ENCODE measurements around the gene SIGMAR1. TPM values are rescaled to one million over a fixed set of nuclear protein-coding genes. Genes with fewer than 3 reads are reported as not detected.
A peak's percentile ranks its signal among the peaks of the same experiment; 100 is the strongest.

SIGMAR1 gene
- total RNA-seq, 1 experiment from 2014 or later, result 108 TPM

DNA sequence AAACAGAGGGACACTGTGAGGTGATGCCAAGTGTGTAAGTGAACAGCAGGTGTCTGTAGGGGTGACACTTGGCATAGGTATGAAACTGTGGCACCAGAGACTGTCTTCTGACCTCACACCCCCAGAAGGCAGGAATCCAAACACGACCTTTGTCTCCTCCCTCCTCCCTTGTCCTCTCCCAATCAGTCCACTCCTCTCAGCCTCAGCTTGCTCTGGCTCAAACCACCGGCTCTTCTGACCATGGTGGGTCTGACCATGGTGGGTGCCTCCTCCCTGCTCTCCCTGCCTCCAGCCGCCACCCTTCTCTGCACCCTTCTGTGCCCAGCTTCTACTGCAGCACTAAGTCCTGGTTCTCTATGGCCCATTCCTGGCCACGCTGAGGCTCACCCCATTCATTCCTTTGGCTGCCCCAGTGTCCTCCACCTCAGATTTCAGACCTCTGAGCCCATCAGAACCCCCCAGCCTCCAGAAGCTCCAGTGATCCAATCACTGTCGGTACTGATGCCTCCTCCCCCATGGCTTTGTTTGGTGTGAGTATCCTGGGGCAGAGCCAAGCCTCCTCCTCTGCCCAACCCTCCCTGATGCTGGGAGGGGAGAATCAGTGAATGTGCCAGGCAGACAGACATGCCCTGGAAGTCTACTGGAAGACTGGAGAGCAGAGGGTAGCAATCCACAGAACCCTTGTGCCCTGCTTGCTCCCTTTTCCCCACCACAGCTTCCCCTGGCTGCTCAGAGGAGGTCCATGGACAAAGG, 7.0 kb downstream of the SIGMAR1 start:
- no peak for DNase-seq (ENCODE audit: low read depth)

- no peak for DNase-seq (ENCODE audit: low read depth)
Measured at GRCh38 chr9:34629491-34629808, 8.1 kb downstream of the SIGMAR1 start.

DNA sequence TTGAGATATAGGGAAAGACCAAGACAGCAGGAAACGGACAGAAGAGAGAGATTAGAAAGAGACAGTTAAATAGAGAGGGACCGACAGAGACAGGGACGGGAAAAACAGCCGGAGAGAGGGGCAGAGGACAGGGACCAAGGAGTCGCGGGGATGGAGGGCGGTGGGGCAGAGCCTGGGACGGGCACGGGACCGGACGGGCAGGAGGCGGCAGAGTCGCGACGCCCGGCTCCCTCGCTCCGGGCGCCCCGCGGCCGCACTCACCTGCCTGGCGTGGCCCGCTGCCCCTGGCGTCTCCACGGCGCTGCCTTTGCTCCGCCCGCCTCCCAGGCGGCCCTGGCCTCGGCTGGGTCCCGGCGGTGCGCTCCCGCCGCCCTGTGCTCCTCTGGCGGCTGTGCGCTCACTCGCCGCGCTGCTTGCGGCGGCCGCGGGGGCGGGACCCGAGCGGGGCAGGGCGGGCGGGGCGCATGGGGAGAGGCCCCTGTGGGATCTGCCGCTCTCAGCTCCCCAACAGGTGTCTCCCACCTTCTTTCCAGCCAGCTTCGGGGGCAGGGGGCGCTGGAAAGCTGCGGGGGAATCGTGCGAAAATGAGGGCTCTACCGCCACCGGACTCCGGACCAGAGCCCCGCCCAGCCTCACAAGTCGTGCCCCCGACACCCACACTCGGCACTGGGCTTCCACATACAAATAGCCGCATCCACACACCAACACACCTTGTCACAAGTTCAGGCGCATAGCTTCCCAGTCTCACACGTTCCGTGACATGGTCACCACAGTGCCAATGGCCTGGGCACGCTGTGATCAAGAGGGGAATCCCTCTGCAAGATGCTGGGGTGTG, 8.7 kb downstream of the SIGMAR1 start, which contains the start of gene ARID3C:
TSS of gene ARID3C (minus strand) at position 411 of the 835 bp plus-strand sequence. CDS start 1,052 bp downstream, outside the sequence.
- peak; percentile 17 for DNase-seq (ENCODE audit: low read depth)

- DNase-seq (ENCODE audit: low read depth), result no peak
Measured at GRCh38 chr9:34627716-34628655, 9.6 kb downstream of the SIGMAR1 start.

GRCh38 chr9:34625186-34625486, 12.5 kb downstream of the SIGMAR1 start:
- DNase-seq (ENCODE audit: low read depth), result no peak

- DNase-seq (ENCODE audit: low read depth), result no peak
Measured at GRCh38 chr9:34624475-34625185, 13.0 kb downstream of the SIGMAR1 start.

DNA sequence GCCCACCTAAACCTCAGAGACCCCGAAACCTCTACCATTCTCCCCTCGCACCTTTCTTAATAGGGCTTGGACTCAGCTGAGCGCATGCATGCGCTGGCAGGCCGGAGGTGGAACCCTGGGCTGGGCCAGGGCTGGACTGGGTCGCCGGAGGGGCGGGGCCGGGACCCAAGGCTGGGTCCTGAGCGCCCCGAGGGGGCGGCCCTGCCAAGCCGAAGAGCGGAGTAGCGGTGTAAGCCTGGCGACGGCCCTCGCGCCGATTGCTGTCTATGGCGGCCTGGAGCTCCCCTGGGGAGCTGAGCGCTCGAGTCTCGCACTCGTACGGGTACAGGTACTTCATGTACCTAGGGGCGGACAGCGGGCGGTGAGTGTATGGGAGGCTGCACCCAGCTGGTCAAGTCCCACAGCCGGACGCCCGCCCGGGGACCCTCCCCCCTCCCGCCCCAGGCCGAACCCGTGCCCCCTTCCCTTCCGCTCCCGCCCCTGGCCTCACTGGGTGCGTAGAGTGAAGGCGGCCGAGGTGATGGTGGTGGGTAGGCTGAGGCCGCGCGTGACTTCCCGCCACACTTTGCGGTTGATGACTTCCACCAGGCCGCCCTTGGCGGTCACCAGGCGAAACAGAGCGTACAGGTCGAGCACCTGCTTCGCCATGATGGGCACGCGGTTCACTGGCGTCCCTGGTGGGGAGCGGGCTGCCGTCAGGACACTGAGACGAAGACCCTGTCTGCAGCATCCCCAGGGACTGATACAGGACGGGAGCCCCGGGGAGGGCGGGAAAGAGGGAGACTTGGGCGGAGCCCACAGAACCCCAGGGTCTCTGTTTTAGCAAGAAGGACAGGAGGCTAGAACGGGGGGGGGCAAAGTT, 14.0 kb downstream of the SIGMAR1 start:
- DNase-seq (ENCODE audit: low read depth), result no peak

DNA sequence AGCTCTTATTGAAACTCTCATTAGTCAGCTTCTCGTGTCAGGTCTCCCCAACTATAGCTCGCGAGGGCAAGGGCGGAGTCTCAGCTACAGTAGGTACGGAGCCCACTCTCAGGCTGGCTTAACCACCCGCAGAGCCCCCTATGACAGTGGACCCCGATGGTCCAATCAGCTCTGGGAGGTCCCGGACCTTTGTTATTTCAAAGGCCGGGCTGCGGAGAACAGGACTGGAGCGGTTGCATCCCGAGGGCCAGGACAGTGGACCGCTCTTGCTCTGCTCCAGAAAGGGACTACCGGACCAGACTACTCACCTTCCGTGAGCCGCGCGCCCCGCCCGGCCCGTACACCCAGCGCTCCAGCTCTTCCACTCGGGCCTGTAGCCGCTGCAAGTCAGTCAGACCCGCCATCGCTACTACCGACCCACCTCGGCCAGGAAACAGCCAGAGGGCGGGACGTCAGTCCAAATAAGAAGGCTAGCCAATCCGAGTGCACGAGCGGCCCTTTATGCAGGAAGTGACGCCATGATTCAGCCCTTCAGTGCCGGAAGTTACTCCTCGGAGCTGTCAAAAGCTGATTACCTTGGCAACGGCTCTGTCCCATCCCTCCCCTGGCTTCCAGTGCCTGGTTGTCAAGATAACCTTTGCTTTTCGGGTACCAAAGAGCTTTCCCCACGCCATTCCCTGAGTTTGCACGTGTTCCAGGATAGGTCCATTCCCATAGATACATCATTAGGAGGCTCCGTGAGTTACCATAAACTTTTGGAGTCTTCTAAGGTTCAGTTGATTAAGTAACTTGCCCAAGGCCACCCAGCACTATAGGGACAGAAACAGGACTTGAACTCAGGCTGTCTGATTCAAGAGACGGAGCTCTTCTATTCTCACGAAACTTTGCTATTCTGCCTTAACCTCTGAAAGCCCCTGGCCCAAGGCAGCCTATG, 17.3 kb downstream of the SIGMAR1 start, which contains the start of gene DCTN3:
TSS of gene DCTN3 (minus strand) at position 435 of the 934 bp plus-strand sequence. CDS start at position 404, 31 bp downstream.
- peak; percentile 96 for DNase-seq (ENCODE audit: low read depth)

DNA sequence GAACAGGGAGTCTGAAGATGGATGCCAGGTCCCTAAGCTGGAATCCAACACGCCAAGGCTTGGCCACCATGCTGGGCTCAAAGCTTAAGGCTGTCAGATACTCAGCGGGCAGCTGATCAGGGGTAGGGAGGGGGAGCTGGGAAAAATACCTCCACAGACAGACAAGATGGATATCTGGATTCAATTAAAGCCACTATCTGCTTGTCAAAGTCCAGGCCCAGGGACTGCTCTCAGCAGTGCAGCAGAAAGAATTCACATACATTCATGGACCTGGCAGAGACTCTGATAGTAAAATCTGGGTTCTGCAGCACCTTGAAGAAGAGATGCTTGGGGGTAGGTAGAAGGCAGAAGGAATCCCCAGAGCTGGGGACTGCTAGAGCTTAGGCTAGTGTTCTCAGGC, 22.5 kb downstream of the SIGMAR1 start:
- DNase-seq (ENCODE audit: low read depth), result no peak

DNA sequence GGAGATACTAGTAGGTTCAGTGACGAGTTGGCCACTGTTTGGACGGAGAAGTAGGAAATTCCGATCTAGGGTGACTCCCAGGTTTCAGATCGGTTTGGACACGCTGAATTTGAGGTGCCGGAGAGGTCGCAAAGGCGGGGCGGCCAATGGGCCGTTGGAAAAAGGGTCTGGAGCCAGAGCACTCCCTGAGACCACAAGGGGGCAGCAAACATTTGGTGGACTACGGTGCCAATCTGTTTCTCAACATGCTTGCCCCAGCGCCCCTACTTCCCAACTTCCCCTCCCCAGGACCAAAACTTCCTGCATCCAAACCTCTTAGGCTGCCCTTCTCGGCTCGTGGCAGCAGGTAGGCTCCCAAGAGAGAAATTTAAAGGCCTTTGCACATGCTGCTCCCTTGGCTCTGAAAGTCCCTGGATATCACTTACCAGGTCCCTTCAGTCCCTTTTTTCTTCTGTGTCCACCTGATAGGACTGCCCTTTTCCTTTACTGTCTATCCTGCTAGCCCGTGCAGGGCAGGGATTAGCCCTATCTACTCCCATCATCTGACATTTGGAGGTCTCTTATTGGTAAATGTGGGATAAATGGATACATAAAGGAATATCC, 24.7 kb downstream of the SIGMAR1 start:
- DNase-seq (ENCODE audit: low read depth), result peak; percentile 83

GRCh38 chr9:34611811-34612787, 25.5 kb downstream of the SIGMAR1 start, which contains the start of gene RPP25L:
TSS of gene RPP25L (minus strand) at chr9:34612097. CDS start at chr9:34611296, 801 bp downstream.
- DNase-seq (ENCODE audit: low read depth), result peak; percentile 83

- no peak for DNase-seq (ENCODE audit: low read depth)
Measured at GRCh38 chr9:34611251-34611810, 26.3 kb downstream of the SIGMAR1 start.

- DNase-seq (ENCODE audit: low read depth), result no peak
Measured at GRCh38 chr9:34610434-34611206, 27.0 kb downstream of the SIGMAR1 start.

GRCh38 chr9:34607331-34607730, 30.3 kb downstream of the SIGMAR1 start:
- DNase-seq (ENCODE audit: low read depth), result no peak

DNA sequence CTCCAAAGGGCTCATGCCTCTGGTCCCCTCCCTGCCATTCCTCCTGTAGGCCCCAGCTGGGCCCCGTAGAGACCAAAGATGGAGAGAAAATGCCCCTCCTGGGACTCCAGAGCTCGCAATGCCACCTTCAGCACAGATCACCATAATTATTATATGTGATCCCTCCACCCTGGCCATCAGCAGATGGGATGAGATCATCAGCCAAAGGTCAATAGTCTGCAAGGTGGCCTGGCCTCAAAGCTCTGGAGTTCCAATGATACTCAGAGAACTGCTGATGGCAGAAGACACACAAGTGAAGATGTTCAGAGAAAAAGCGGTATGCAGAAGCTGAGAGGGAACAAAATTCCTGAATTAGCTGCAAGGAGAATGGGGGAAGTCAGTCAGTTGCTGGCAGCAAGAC, 30.7 kb downstream of the SIGMAR1 start:
- DNase-seq (ENCODE audit: low read depth), result no peak

GRCh38 chr9:34606190-34606589, 31.4 kb downstream of the SIGMAR1 start:
- DNase-seq (ENCODE audit: low read depth), result no peak

Data from M059J (cell line).